HG02571 (cell line): ENCODE measurements around the gene ANKS1A.
"Not testable (repeated sequence)": the region's sequence is repeated elsewhere in the genome, so short reads cannot be mapped to it uniquely, and the experiment has no call there.

ENCODE experiments used
- ATAC-seq: cut with Tn5 transposase; IDR thresholded peaks from one replicate; pipeline ENCODE4 v1.9.1; 2021; ENCODE audit warnings: mild to moderate bottlenecking, moderate library complexity; ENCODE audit not compliant: unreplicated experiment

Gene ANKS1A

GRCh38 chr6:35092362-35093117 lies 203.5 kb downstream of the ANKS1A start:
- ATAC-seq, result no peak

- no peak for ATAC-seq
Measured at GRCh38 chr6:35093118-35093445, 204.0 kb downstream of the ANKS1A start.

- no peak for ATAC-seq
Measured at GRCh38 chr6:35093783-35094182, 204.7 kb downstream of the ANKS1A start.

- no peak for ATAC-seq
Measured at GRCh38 chr6:35094183-35094582, 205.1 kb downstream of the ANKS1A start.

- ATAC-seq, result no peak
Measured at GRCh38 chr6:35096129-35096862, 207.2 kb downstream of the ANKS1A start.

GRCh38 chr6:35099116-35099515 lies 210.1 kb downstream of the ANKS1A start:
- ATAC-seq, result no peak

GRCh38 chr6:35105078-35105477 lies 216.0 kb downstream of the ANKS1A start:
- ATAC-seq, result no peak

GRCh38 chr6:35106061-35106460 lies 217.0 kb downstream of the ANKS1A start:
- ATAC-seq, result not testable (repeated sequence)

GRCh38 chr6:35107208-35107607 lies 218.2 kb downstream of the ANKS1A start:
- ATAC-seq, result not testable (repeated sequence)

GRCh38 chr6:35107761-35108160 lies 218.7 kb downstream of the ANKS1A start:
- ATAC-seq, result not testable (repeated sequence)

GRCh38 chr6:35108309-35108885 lies 219.3 kb downstream of the ANKS1A start:
- ATAC-seq, result no peak

GRCh38 chr6:35120746-35121145 lies 231.7 kb downstream of the ANKS1A start:
- ATAC-seq, result no peak

GRCh38 chr6:35124356-35124755 lies 235.3 kb downstream of the ANKS1A start:
- no peak for ATAC-seq

GRCh38 chr6:35128042-35128441 lies 239.0 kb downstream of the ANKS1A start:
- no peak for ATAC-seq

- no peak for ATAC-seq
Measured at GRCh38 chr6:35128496-35128895, 239.4 kb downstream of the ANKS1A start.

GRCh38 chr6:35136185-35136584 lies 247.1 kb downstream of the ANKS1A start:
- ATAC-seq, result no peak

- ATAC-seq, result not testable (repeated sequence)
Measured at GRCh38 chr6:35138191-35138590, 249.1 kb downstream of the ANKS1A start.

- ATAC-seq, result no peak
Measured at GRCh38 chr6:35139470-35139869, 250.4 kb downstream of the ANKS1A start.

- ATAC-seq, result no peak
Measured at GRCh38 chr6:35139924-35140638, 251.0 kb downstream of the ANKS1A start.

- no peak for ATAC-seq
Measured at GRCh38 chr6:35140639-35141006, 251.6 kb downstream of the ANKS1A start.
